ENCODE data around the gene TRIB2. TPM values are rescaled to one million over a fixed set of nuclear protein-coding genes. Genes with fewer than 3 reads are reported as not detected.
"Not testable (repeated sequence)": the region's sequence is repeated elsewhere in the genome, so short reads cannot be mapped to it uniquely, and the experiment has no call there.

Gene TRIB2
- 132 and 150 TPM in 2 replicates for total RNA-seq (2014; rRNA removed; shearing (Covaris generic))

- DNase-seq (ENCODE audit: low read depth) = peak; percentile 96
Observed at GRCh38 chr2:12716282-12717190, at the start of gene TRIB2. TRIB2 (plus strand) TSS chr2:12716936; CDS start chr2:12718308, 1,372 bp downstream.

DNA sequence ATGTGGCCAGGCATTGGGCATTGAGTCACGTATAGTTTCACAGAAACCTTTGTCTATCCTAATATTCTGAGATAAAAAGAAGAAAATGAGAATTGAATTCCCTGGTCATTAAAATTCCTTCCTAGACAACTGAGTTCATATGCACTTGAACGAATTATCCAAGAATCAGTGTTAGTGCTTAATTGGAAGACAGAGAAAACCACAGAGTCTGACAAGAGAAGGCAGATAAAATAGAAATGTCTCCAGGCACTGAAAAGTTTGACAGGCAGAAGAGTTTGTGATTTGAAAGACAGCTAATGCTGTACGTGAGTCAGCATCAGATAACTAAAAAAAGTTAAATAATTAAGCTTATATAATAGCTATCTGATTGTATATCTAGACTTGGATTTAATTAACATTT is 47.7 kb upstream of the TRIB2 start:
- DNase-seq (ENCODE audit: low read depth) = peak; percentile 31

DNA sequence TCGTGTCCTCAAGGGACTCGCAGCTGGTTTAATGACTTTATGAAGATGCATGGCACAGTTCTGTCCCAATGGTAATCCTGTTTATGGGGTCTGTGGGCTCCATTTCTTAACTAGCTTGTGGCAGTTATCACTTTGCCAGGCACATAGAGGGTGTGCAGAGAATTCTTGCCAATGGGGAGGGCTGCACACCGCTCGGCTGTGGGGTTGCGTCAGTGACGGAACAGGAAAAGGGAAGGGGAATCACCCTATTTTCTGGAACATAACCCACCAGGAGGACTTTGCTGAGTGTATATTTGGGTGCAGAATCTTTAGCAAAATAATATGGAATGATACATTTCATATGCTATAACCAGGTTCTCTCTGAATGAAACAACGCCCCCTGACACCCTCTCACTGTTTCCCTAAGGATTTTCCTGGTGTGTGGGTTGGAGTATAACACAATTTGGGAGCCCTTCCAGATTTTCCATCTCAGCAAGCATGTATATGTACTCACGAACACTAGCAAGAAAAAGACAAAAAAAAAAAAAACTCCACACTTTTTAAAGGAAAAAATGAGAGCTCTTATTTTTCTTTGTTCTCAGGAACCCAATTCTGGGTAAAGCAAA is 43.9 kb upstream of the TRIB2 start:
- DNase-seq (ENCODE audit: low read depth) = no peak

GRCh38 chr2:12674644-12675328 is 42.0 kb upstream of the TRIB2 start:
- no peak for DNase-seq (ENCODE audit: low read depth)

DNA sequence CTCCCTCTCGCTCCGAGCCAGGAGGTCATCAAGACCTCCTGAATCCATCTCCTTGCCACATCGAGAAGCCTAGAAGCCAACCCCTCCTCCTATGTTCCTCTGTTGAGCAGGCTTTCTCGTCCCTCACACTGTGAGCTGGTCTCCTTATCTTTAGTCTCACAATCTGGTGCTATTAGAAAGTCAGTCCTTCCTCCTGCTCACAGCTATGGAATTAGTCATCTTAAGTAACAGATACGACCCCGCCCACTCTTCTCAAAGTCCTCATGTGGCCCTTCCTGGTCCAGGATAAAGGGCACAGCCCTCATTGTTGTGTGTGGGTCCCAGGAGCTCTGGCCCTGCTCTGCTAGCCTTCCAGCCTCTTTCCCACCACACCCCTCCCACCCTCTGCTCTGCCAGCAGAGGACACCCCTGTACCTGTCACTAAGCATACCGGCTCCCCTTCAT is 41.4 kb upstream of the TRIB2 start:
- DNase-seq (ENCODE audit: low read depth) = peak; percentile 38

DNA sequence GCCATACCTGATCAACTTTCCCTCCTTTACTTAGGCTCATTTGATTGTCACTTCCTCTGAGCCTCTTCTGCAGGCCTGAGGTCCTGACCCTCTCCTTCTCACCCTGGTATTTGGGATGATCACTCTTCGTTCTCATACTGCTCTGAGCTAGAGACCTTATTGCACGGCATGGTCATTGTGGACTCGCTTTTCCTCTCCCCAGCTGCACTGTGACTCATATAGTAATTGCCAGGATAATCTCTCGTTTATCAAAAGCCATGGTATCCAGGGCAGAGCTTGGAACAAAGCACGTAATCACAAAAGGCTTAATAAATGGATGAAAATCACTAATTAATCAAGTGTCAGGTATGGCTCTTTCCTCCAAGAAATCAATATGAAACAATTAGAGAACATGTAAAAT is 40.9 kb upstream of the TRIB2 start:
- peak; percentile 28 for DNase-seq (ENCODE audit: low read depth)

GRCh38 chr2:12676771-12677170 is 40.0 kb upstream of the TRIB2 start:
- DNase-seq (ENCODE audit: low read depth) = no peak

DNA sequence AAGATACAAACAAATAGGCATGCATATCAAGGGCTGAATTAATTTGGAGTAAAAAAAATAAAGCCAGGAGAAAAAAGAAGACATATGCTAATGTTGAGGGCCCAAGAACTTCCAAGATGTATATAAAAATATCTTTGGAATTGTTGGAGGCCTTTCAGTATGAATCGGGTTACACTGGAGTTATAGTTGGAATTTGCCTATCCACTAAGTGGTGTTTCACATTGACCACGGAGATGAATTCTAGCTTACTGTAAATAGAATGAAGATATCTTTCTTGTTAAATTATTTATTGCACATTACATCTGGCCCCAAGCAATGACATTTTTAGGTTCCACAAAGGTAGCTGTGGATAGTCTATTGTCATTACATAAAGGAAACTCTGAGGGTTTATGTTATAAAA is 38.5 kb upstream of the TRIB2 start:
- no peak for DNase-seq (ENCODE audit: low read depth)

DNA sequence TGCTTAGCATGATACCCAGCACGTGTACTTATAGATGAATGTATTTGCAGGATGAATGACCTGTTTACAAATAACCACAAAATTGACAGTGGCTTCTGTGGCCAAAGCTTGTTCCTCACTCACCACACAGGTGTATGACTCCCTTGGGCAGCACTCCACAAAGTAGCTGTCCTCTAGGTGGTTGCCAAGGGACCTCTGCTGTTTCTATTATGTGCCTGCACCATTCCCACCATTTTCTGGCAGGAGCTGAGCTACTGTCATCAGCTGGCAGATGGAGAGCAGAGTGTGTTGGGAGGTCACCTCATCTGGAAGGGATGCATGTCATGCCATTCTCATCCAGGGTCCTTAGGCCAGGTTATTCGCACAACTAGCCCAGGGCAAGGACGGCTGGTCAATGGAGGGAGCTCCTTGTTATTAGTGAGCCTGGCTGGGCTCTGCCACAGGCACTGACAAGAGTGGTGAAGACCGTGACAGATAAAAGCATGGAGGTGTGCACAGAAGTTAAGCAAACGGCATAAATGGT is 37.1 kb upstream of the TRIB2 start:
- DNase-seq (ENCODE audit: low read depth) = no peak

DNA sequence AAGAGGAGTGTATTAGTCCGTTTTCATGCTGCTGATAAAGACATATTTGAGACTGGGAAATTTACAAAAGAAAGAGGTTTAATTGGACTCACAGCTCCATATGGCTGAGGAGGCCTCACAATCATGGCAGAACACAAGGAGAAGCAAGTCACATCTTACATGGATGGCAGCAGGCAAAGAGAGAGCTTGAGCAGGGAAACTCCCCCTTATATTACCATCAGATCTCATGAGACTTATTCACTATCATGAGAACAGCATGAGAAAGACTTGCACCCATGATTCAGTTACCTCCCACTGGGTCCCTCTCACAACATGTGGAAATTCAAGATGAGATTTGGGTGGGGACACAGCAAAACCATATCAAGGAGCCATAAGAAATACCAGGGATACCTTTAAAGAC is 36.6 kb upstream of the TRIB2 start:
- DNase-seq (ENCODE audit: low read depth) = not testable (repeated sequence)

- no peak for DNase-seq (ENCODE audit: low read depth)
Observed at GRCh38 chr2:12682017-12682416, 34.7 kb upstream of the TRIB2 start.

DNA sequence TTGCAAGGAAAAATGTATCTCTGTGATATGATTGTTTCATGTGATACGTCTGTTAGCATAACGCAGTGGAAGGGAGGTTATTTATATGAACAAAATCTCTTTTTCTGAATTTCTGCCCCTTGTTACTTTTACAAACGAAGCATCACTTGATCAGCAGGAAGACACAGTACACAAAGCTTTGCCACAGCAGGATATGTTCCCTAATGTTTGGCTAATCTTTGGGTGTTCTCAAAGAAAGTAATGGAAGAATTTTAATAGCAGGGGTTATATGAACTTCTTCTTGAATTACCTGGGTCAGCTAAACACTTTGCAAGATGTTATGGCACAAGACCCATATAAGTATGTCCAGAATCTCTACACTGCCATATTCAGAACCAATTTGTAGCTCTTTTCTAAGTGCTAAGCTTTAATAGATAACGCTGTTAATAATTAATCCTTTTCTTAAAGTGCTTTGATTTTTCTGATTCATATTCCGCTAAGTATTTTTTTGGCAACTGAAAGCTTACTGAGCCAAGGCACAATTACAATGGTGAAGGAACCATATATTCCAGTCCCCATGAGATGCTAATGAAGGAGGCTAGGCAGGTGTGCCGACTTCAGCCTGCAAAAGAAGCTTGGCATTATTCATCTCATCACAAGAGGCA is 33.2 kb upstream of the TRIB2 start:
- DNase-seq (ENCODE audit: low read depth) = no peak

DNA sequence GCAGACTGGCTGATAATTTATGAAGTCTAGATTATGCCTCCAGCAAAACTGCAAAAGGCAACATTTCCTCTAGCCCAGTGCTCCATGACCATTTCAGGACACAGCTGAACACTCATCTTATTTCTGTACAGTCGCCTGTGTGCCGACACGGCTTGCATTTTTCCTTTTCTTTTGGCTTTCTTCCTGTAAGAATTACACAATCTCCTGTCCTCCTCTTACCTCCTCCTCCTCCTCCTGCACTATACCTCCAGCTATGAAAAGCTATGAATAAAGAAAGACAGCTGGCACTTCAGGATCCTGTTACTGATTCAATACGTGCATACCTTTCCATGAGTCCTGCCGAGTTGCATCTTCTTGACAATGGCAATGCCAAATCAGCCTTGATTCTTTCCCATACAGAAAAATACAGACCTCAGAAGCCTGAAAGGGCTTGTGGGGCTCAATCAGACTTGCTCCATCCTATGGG is 32.2 kb upstream of the TRIB2 start:
- peak; percentile 71 for DNase-seq (ENCODE audit: low read depth)

GRCh38 chr2:12685145-12685544 is 31.6 kb upstream of the TRIB2 start:
- DNase-seq (ENCODE audit: low read depth) = peak; percentile 22

GRCh38 chr2:12685956-12686355 is 30.8 kb upstream of the TRIB2 start:
- DNase-seq (ENCODE audit: low read depth) = no peak

- no peak for DNase-seq (ENCODE audit: low read depth)
Observed at GRCh38 chr2:12686708-12687283, 29.9 kb upstream of the TRIB2 start.

GRCh38 chr2:12688091-12688490 is 28.6 kb upstream of the TRIB2 start:
- DNase-seq (ENCODE audit: low read depth) = no peak

DNA sequence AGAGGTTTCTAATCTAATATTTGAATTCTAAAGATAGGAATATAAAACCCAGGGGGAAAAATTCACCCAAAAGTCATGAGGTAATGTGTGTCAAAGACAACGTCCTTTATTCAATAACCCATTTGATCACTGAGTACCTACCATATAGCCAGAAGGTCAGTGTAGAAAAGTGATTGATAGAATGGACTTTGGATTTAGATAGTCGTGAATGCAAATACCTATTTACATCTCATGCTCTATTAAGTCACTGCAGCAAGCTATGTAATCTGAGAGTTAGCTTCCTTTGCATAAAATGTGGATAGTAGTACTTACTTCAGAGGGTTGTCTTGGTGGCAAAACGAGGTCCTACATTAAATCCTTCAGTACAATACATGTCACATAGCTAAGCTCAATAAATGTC is 27.8 kb upstream of the TRIB2 start:
- DNase-seq (ENCODE audit: low read depth) = no peak

- DNase-seq (ENCODE audit: low read depth) = no peak
Observed at GRCh38 chr2:12693509-12693908, 23.2 kb upstream of the TRIB2 start.

DNA sequence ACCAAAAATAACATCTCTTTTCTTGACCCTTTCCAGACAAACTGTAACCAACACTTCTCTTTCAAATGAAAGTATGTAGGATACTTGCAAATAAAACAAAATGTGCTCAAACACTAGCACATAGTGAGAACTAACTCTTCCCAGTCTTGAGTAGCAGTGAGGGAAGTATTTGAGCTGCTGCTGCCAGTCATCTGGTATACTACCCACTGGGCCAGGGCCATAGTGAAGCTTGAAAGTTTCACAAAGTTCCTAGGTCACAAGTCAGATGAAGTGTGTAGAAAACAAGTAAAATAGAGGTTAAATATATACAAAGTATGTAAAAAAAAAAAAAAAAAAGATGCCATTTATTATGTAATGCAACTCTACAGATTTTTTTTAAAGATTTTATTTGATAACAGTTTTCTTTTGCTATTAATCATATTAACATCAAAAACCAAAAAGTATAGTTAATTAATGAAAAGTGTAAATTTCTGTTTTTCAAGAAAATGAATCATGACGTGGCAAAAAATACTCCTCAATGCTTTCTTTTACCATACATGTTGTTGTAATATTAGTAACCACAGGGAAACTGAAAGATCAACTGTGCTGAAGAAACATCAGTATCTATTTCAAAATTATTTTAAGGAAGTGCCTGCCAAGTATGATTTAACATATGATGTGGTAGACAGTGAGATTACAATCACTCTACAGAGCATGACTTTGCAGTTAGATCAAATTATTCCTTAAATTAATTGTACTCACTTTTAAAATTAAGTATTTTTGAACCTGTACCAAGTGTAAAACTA is 21.6 kb upstream of the TRIB2 start:
- no peak for DNase-seq (ENCODE audit: low read depth)

Data from RPMI7951 (cell line).